GM12891 (cell line): ENCODE results near the gene ERCC8.

Source experiments
- DNase-seq: peaks from one replicate; pipeline ENCODE4 v3.0.0; 2011; ENCODE audit warnings: low spot score; ENCODE audit not compliant: insufficient read length
- FAIRE-seq: peaks from 2 replicates; lab custom pipeline; 2011; peaks lifted over from hg19 to GRCh38; lab: Jason Lieb, UNC
- PAX5 ChIP-seq: IDR thresholded peaks from 2 replicates; pipeline ENCODE4 v1.6.1; 2011; ENCODE audit warnings: low read length, moderate library complexity, mild to moderate bottlenecking; ENCODE audit not compliant: insufficient read depth, severe bottlenecking
- POLR2A ChIP-seq: IDR thresholded peaks from 2 replicates; pipeline ENCODE4 v1.6.1; 2011; ENCODE audit warnings: low read depth, low read length, control low read depth
- POLR2AphosphoS5 ChIP-seq: IDR thresholded peaks from 2 replicates; pipeline ENCODE4 v1.6.1; 2011; ENCODE audit warnings: low read depth, low read length, control low read depth
- POU2F2 ChIP-seq: IDR thresholded peaks from 2 replicates; pipeline ENCODE4 v1.6.1; 2011; ENCODE audit warnings: low read depth, mild to moderate bottlenecking, control low read depth, low read length, moderate library complexity
- SPI1 ChIP-seq: IDR thresholded peaks from 2 replicates; pipeline ENCODE4 v1.6.1; 2011; ENCODE audit warnings: low read depth, low read length, control low read depth
- TAF1 ChIP-seq: IDR thresholded peaks from 2 replicates; pipeline ENCODE4 v1.6.1; 2011; ENCODE audit warnings: low read depth, low read length, control low read depth

ERCC8 gene

GRCh38 chr5:60843936-60844905 lies 100.6 kb downstream of the ERCC8 start, which contains the start of gene ELOVL7:
ELOVL7 (minus strand) TSS chr5:60844269; CDS start chr5:60787397, 56,872 bp downstream.
- peak; percentile 81 for DNase-seq
- peak; percentile 96 for FAIRE-seq
- TF ChIP-seq PAX5 = no peak
- no peak for TF ChIP-seq POLR2AphosphoS5
- TF ChIP-seq POU2F2 = no peak
- TF ChIP-seq POLR2A = no peak
- TF ChIP-seq TAF1 = no peak
- TF ChIP-seq SPI1 = no peak

GRCh38 chr5:60843386-60843935 lies 101.4 kb downstream of the ERCC8 start:
- FAIRE-seq = peak; percentile 84
- DNase-seq = no peak
- TF ChIP-seq PAX5 (no peak), POU2F2 (no peak), SPI1 (no peak), TAF1 (no peak), POLR2AphosphoS5 (no peak)

GRCh38 chr5:60842871-60843385 lies 101.9 kb downstream of the ERCC8 start:
- no peak for DNase-seq
- FAIRE-seq = no peak
- TF ChIP-seq POU2F2 (no peak), TAF1 (no peak), PAX5 (no peak), POLR2AphosphoS5 (no peak), SPI1 (no peak), POLR2A (no peak)

GRCh38 chr5:60841361-60841760 lies 103.5 kb downstream of the ERCC8 start:
- no peak for DNase-seq
- TF ChIP-seq POLR2AphosphoS5 (no peak), PAX5 (no peak), POLR2A (no peak), POU2F2 (no peak), SPI1 (no peak), TAF1 (no peak)
- FAIRE-seq = no peak

- DNase-seq (no peak), FAIRE-seq (no peak)
- TF ChIP-seq POLR2AphosphoS5 = no peak
- no peak for TF ChIP-seq TAF1
- no peak for TF ChIP-seq POLR2A
- no peak for TF ChIP-seq SPI1
- no peak for TF ChIP-seq POU2F2
These were observed 108.7 kb downstream of the ERCC8 start for GRCh38 chr5:60836131-60836530.

- no peak for FAIRE-seq
- DNase-seq = no peak
- TF ChIP-seq SPI1 (no peak), POLR2A (no peak), POU2F2 (no peak), TAF1 (no peak), PAX5 (no peak), POLR2AphosphoS5 (no peak)
These were observed 109.3 kb downstream of the ERCC8 start for GRCh38 chr5:60835554-60835953.

GRCh38 chr5:60833520-60833919 lies 111.3 kb downstream of the ERCC8 start:
- TF ChIP-seq POLR2AphosphoS5 (no peak), POLR2A (no peak), TAF1 (no peak), SPI1 (no peak), POU2F2 (no peak), PAX5 (no peak)
- no peak for DNase-seq
- no peak for FAIRE-seq

- no peak for FAIRE-seq
- TF ChIP-seq POLR2AphosphoS5 = no peak
- no peak for DNase-seq
These were observed 114.2 kb downstream of the ERCC8 start for GRCh38 chr5:60830581-60831127.

GRCh38 chr5:60829490-60830266 lies 115.2 kb downstream of the ERCC8 start:
- no peak for DNase-seq

More at GRCh38 chr5:60829490-60830266, 115.2 kb downstream of the ERCC8 start:
- peak; percentile 76 for FAIRE-seq
- no peak for TF ChIP-seq TAF1
- TF ChIP-seq SPI1 = no peak
- no peak for TF ChIP-seq PAX5
- TF ChIP-seq POLR2AphosphoS5 = no peak
- no peak for TF ChIP-seq POU2F2
- no peak for TF ChIP-seq POLR2A
